MCF 10A (cell line): ENCODE measurements around the gene ADAMTSL1. TPM values are rescaled to one million over a fixed set of nuclear protein-coding genes. Genes with fewer than 3 reads are reported as not detected.
A peak's percentile ranks its signal among the peaks of the same experiment; 100 is the strongest.

Experiments used
- BruUV-seq: library from RNA; stranded (reverse); fragments of 400-500 nt; replicated peaks from 2 replicates; lab custom pipeline; 2021; lab: Mats Ljungman, UMichigan
- CTCF ChIA-PET: fragments of 300-600 bp; sonication (Branson Sonifier 250); formaldehyde crosslinking; extraction: SDS; loops from one replicate; lab custom pipeline; 2021; ENCODE audit warnings: antibody characterized with exemption, inconsistent platforms; lab: Yijun Ruan, JAX
- POLR2A ChIA-PET: fragments of 300-600, 350-650 bp; sonication (Branson Sonifier 250); formaldehyde crosslinking; extraction: SDS; loops from one replicate; lab custom pipeline; 2020; ENCODE audit warnings: antibody characterized with exemption, inconsistent platforms; lab: Yijun Ruan, JAX
- DNase-seq: peaks from one replicate; pipeline ENCODE4 v3.0.0-alpha.2; 2018; ENCODE audit not compliant: unreplicated experiment
- H3K27ac Mint-ChIP-seq: one replicate; pipeline ENCODE4 v1.8.0; 2022; ENCODE audit warnings: mild to moderate bottlenecking, low read depth, mixed read lengths; ENCODE audit not compliant: unreplicated experiment
- H3K27me3 Mint-ChIP-seq: one replicate; pipeline ENCODE4 v1.8.0; 2022; ENCODE audit warnings: mixed read lengths; ENCODE audit not compliant: insufficient read depth, unreplicated experiment
- H3K36me3 Mint-ChIP-seq: one replicate; pipeline ENCODE4 v1.8.0; 2022; ENCODE audit warnings: mild to moderate bottlenecking, moderate library complexity, mixed read lengths; ENCODE audit not compliant: insufficient read depth, unreplicated experiment
- H3K4me1 Mint-ChIP-seq: one replicate; pipeline ENCODE4 v1.8.0; 2022; ENCODE audit warnings: mixed read lengths; ENCODE audit not compliant: insufficient read depth, unreplicated experiment
- H3K4me3 Mint-ChIP-seq: one replicate; pipeline ENCODE4 v1.8.0; 2022; ENCODE audit warnings: mild to moderate bottlenecking, moderate library complexity, mixed read lengths; ENCODE audit not compliant: unreplicated experiment
- H3K9me3 Mint-ChIP-seq: one replicate; pipeline ENCODE4 v1.8.0; 2022; ENCODE audit warnings: mixed read lengths; ENCODE audit not compliant: unreplicated experiment
- intact Hi-C: fragments of 100-400 bp; cut with micrococcal nuclease; formaldehyde crosslinking; loops from 2 replicates; pipeline ENCODE4 v1.14.1; 2022
- total RNA-seq: library from RNA; stranded (reverse); gene quantifications from 2 replicates; pipeline ENCODE4 v1.2.3, GENCODE V29; 2022
- TF ChIP-seq, protein P1 (sequence below): fragments of 200-600 bp; IDR thresholded peaks from one replicate; pipeline ENCODE4 v1.8.0; 2022; ENCODE audit warnings: antibody characterized with exemption, mild to moderate bottlenecking; ENCODE audit not compliant: unreplicated experiment

Gene ADAMTSL1
- total RNA-seq, 1 experiment from 2014 or later: not detected

GRCh38 chr9:18429070-18429469, 44.9 kb upstream of the ADAMTSL1 start:
- DNase-seq: peak; percentile 73
- Mint-ChIP-seq H3K27me3 (no peaks in the 10 kb centered on the region), H3K4me3 (no peak overlapping the region), H3K4me1 (peaks cover 8% of the 10 kb centered on the region), H3K36me3 (no peaks in the 10 kb centered on the region), H3K27ac (no peak overlapping the region), H3K9me3 (no peaks in the 10 kb centered on the region)
- BruUV-seq: no TSS peak
- intact Hi-C loops: no loop called here
- POLR2A ChIA-PET: interaction anchor here (0.9 to 1.3 kb wide), 2 partner anchors 85 to 168 kb away, joined by 3 to 6 read pairs; no protein-coding TSS in a partner anchor
- CTCF ChIA-PET: interaction anchor here (0.6 to 5.1 kb wide), 4 partner anchors 8 to 901 kb away, joined by 3 to 32 read pairs (median 4); no protein-coding TSS in a partner anchor
- TF ChIP-seq, protein P1, sequence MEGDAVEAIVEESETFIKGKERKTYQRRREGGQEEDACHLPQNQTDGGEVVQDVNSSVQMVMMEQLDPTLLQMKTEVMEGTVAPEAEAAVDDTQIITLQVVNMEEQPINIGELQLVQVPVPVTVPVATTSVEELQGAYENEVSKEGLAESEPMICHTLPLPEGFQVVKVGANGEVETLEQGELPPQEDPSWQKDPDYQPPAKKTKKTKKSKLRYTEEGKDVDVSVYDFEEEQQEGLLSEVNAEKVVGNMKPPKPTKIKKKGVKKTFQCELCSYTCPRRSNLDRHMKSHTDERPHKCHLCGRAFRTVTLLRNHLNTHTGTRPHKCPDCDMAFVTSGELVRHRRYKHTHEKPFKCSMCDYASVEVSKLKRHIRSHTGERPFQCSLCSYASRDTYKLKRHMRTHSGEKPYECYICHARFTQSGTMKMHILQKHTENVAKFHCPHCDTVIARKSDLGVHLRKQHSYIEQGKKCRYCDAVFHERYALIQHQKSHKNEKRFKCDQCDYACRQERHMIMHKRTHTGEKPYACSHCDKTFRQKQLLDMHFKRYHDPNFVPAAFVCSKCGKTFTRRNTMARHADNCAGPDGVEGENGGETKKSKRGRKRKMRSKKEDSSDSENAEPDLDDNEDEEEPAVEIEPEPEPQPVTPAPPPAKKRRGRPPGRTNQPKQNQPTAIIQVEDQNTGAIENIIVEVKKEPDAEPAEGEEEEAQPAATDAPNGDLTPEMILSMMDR: no peak

DNA sequence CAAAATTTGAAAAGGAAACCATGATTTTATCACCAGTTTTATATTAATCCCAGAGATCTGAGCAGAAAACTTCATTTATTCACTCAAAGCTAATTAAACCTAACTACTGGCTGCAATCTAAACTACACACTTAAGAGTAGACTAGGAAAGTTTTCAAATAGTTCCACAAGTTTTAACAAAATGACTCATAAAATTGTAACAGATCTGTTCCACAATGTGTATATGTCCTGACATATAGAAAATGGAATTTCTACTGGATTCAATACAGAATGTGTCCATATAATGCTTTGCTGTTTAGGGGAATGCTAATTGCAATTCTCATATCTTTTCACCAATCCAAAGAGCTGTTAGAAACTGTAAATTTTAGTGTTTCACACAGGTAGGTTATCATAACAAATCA, 40.3 kb upstream of the ADAMTSL1 start:
- POLR2A ChIA-PET: interaction anchor here (1.2 kb wide), 1 partner anchor 9 kb away, joined by 5 read pairs; no protein-coding TSS in a partner anchor
- no peak overlapping the region for H3K27ac Mint-ChIP-seq
- no peaks in the 10 kb centered on the region for H3K9me3 Mint-ChIP-seq
- no TSS peak for BruUV-seq
- no peaks in the 10 kb centered on the region for H3K27me3 Mint-ChIP-seq
- TF ChIP-seq, protein P1: no peak
- H3K4me3 Mint-ChIP-seq: no peak overlapping the region
- CTCF ChIA-PET: interaction anchor here (0.7 to 2.1 kb wide), 4 partner anchors 9 to 391 kb away, joined by 3 to 19 read pairs (median 6); no protein-coding TSS in a partner anchor
- peaks cover 8% of the 10 kb centered on the region for H3K4me1 Mint-ChIP-seq
- intact Hi-C loops: no loop called here
- H3K36me3 Mint-ChIP-seq: no peaks in the 10 kb centered on the region
- no peak for DNase-seq

DNA sequence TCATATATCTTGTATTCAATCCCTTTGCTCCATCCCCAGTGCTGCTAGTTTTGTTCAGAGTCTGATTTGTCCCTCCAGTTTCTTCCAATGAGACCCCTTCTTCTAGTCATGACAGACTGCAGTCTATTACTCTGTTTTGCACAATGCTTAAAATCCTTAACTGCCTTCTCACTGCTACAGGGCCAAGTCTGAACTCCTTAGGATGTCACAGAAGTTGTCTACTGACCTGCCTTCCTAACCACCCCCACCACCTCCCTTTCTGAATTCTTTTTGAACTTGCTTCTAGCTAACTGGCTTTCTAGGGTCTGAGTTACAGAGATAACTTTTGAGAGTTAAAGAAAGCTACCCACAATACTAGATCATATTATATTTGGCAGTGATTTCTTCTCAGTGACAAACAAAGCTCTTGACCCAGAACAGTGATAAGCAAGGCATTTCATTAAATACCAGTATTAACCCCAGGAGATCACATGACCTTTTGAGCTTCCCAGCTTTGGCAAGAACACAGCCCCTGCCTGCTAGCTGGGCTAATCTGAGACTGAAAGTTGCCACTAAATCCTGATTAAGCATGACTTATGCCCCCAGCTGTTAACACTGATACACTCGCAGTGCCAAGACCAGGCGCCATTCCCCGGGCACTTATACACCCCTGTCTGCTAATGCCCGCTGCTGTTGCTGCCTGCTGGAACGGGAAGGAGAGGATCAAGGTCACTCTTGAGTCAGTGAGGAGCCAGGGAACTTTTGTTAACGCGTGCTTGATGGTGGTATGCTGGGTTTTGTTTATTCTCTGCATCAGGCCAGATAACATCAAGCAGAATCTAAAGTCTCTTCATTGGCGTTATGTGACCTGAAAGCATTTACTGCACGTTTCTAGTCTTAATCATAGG, 36.4 kb upstream of the ADAMTSL1 start:
- H3K4me1 Mint-ChIP-seq: no peaks in the 10 kb centered on the region
- no peaks in the 10 kb centered on the region for H3K9me3 Mint-ChIP-seq
- intact Hi-C loops: no loop called here
- no peak overlapping the region for H3K4me3 Mint-ChIP-seq
- H3K27ac Mint-ChIP-seq: no peak overlapping the region
- H3K36me3 Mint-ChIP-seq: no peaks in the 10 kb centered on the region
- no peak for DNase-seq
- CTCF ChIA-PET: interaction anchor here (1.0 to 1.7 kb wide), 2 partner anchors 12 to 183 kb away, joined by 3 to 4 read pairs; no protein-coding TSS in a partner anchor
- POLR2A ChIA-PET: no interaction called here
- H3K27me3 Mint-ChIP-seq: no peaks in the 10 kb centered on the region
- BruUV-seq: no TSS peak
- TF ChIP-seq, protein P1: no peak

GRCh38 chr9:18438300-18438925, 35.5 kb upstream of the ADAMTSL1 start:
- Mint-ChIP-seq H3K4me3 (no peak overlapping the region), H3K27ac (no peak overlapping the region), H3K9me3 (no peaks in the 10 kb centered on the region), H3K4me1 (no peaks in the 10 kb centered on the region), H3K27me3 (no peaks in the 10 kb centered on the region), H3K36me3 (no peaks in the 10 kb centered on the region)
- ChIA-PET POLR2A (interaction anchor here (0.6 kb wide), 1 partner anchor 159 kb away, joined by 3 read pairs; no protein-coding TSS in a partner anchor), CTCF (interaction anchor here (1.0 kb wide), 1 partner anchor 11 kb away, joined by 3 read pairs; no protein-coding TSS in a partner anchor)
- TF ChIP-seq, protein P1: no peak
- DNase-seq: no peak
- BruUV-seq: no TSS peak
- intact Hi-C loops: no loop called here
